ENCODE measurements around the gene SLC24A3.

DNA sequence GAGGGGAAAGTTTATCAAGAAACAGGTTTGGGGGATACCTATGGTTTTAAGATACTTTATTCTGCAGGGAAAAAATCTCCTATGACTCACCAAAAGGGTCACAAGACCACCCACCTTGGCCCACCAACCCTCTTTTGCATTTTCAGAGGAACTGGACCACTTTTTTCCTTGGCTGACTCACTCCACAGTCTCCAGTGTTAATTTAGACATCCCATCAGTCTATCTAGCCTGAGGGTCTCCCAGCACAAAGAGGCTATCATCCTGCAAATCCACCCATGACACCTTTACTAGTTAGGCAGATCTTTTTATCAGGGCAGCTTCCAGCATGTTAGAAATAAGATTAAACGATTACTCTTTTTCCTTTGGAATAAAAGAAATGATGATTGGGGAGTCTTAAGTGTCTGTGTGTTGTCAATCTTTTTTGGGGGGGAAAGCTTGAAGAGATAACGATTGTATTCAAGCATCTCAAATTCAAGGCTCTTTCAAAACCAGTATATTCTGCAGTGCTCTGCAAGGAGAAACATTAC is 407.5 kb downstream of the SLC24A3 start:
- TF ChIP-seq CTCF (IDR thresholded peaks at IDR 0.05), result no peak
- no peak for TF ChIP-seq POLR2A (IDR thresholded peaks at IDR 0.05)
